ENCODE results near the gene MTRF1. TPM values are rescaled to one million over a fixed set of nuclear protein-coding genes. Genes with fewer than 3 reads are reported as not detected.

MTRF1 gene
- total RNA-seq, 2 donors from 2014 or later, result 15.0 to 15.4 TPM

GRCh38 chr13:41206467-41206866, 56.9 kb downstream of the MTRF1 start:
- Histone ChIP-seq H3K9ac (ENCODE audit: extremely low read depth, low read length, poor library complexity, severe bottlenecking) (no peak overlapping the region), H3K27me3 (ENCODE audit: control insufficient read depth, insufficient read depth, low read length, poor library complexity, severe bottlenecking) (no peaks in the 10 kb centered on the region), H3K27ac (ENCODE audit: low read depth, low read length) (no peak overlapping the region), H3K36me3 (ENCODE audit: control insufficient read depth, insufficient read depth, low read length) (no peaks in the 10 kb centered on the region), H3K4me1 (ENCODE audit: control insufficient read depth, insufficient read depth, low read length) (no peaks in the 10 kb centered on the region), H3K9me3 (ENCODE audit: control insufficient read depth, low read length) (peaks cover 21% of the 10 kb centered on the region), H3K4me3 (ENCODE audit: low read length) (no peak overlapping the region)
- Mint-ChIP-seq H3K27me3 (ENCODE audit: insufficient read depth) (no peaks in the 10 kb centered on the region), H3K4me1 (no peaks in the 10 kb centered on the region), H3K27ac (no peak overlapping the region), H3K36me3 (ENCODE audit: low read depth) (peaks cover 2% of the 10 kb centered on the region), H3K9me3 (peaks cover 38% of the 10 kb centered on the region), H3K4me3 (no peak overlapping the region)
- DNase-seq, result no peak
- TF ChIP-seq CTCF (conservative IDR thresholded peaks at IDR 0.05), result no peak

GRCh38 chr13:41203810-41204209, 59.6 kb downstream of the MTRF1 start:
- peaks cover 12% of the 10 kb centered on the region for H3K9me3 ChIP-seq (ENCODE audit: control insufficient read depth, low read length)
- H3K4me1 ChIP-seq (ENCODE audit: control insufficient read depth, insufficient read depth, low read length), result no peaks in the 10 kb centered on the region
- H3K4me3 Mint-ChIP-seq, result no peak overlapping the region
- 94 to 100% methylated on average over 6 of the region's 6 CpGs for WGBS, 2 experiments (ENCODE audit: insufficient coverage in 1 of 2, insufficient read length in 1 of 2)
- H3K9ac ChIP-seq (ENCODE audit: extremely low read depth, low read length, poor library complexity, severe bottlenecking), result no peak overlapping the region
- TF ChIP-seq CTCF (conservative IDR thresholded peaks at IDR 0.05), result no peak
- no peaks in the 10 kb centered on the region for H3K27me3 ChIP-seq (ENCODE audit: control insufficient read depth, insufficient read depth, low read length, poor library complexity, severe bottlenecking)
- DNase-seq, result no peak
- no peaks in the 10 kb centered on the region for H3K27me3 Mint-ChIP-seq (ENCODE audit: insufficient read depth)
- H3K4me3 ChIP-seq (ENCODE audit: low read length), result no peak overlapping the region
- no peak overlapping the region for H3K27ac Mint-ChIP-seq
- no peaks in the 10 kb centered on the region for H3K36me3 ChIP-seq (ENCODE audit: control insufficient read depth, insufficient read depth, low read length)
- H3K4me1 Mint-ChIP-seq, result no peaks in the 10 kb centered on the region
- H3K27ac ChIP-seq (ENCODE audit: low read depth, low read length), result no peak overlapping the region
- H3K36me3 Mint-ChIP-seq (ENCODE audit: low read depth), result no peaks in the 10 kb centered on the region
- H3K9me3 Mint-ChIP-seq, result peaks cover 13% of the 10 kb centered on the region

- H3K27me3 ChIP-seq (ENCODE audit: control insufficient read depth, insufficient read depth, low read length, poor library complexity, severe bottlenecking), result no peaks in the 10 kb centered on the region
- no peak for TF ChIP-seq CTCF (conservative IDR thresholded peaks at IDR 0.05)
- no peaks in the 10 kb centered on the region for H3K36me3 ChIP-seq (ENCODE audit: control insufficient read depth, insufficient read depth, low read length)
- Mint-ChIP-seq H3K9me3 (no peaks in the 10 kb centered on the region), H3K4me1 (no peaks in the 10 kb centered on the region), H3K27me3 (ENCODE audit: insufficient read depth) (no peaks in the 10 kb centered on the region), H3K36me3 (ENCODE audit: low read depth) (no peaks in the 10 kb centered on the region), H3K27ac (no peak overlapping the region), H3K4me3 (no peak overlapping the region)
- H3K9ac ChIP-seq (ENCODE audit: extremely low read depth, low read length, poor library complexity, severe bottlenecking), result no peak overlapping the region
- 86 to 92% methylated on average over 4 of the region's 4 CpGs for WGBS, 2 experiments (ENCODE audit: insufficient coverage in 1 of 2, insufficient read length in 1 of 2)
- DNase-seq, result no peak
- no peak overlapping the region for H3K27ac ChIP-seq (ENCODE audit: low read depth, low read length)
- no peaks in the 10 kb centered on the region for H3K9me3 ChIP-seq (ENCODE audit: control insufficient read depth, low read length)
- H3K4me3 ChIP-seq (ENCODE audit: low read length), result no peak overlapping the region
- no peaks in the 10 kb centered on the region for H3K4me1 ChIP-seq (ENCODE audit: control insufficient read depth, insufficient read depth, low read length)
Observed at GRCh38 chr13:41200126-41200525, 63.2 kb downstream of the MTRF1 start.
